Measurements from ENCODE around the gene SIRT3.

GRCh38 chr11:241634-242033 lies 5.5 kb upstream of the SIRT3 start:
- no peak for TF ChIP-seq POLR2A (IDR thresholded peaks at IDR 0.05)
- no peak for TF ChIP-seq CTCF (IDR thresholded peaks at IDR 0.05)

Measured in esophagus squamous epithelium (tissue), 4 donors.